ENCODE measurements around the gene DAZAP2.
"Not testable (repeated sequence)": the region's sequence is repeated elsewhere in the genome, so short reads cannot be mapped to it uniquely, and the experiment has no call there.

The DAZAP2 gene

DNA sequence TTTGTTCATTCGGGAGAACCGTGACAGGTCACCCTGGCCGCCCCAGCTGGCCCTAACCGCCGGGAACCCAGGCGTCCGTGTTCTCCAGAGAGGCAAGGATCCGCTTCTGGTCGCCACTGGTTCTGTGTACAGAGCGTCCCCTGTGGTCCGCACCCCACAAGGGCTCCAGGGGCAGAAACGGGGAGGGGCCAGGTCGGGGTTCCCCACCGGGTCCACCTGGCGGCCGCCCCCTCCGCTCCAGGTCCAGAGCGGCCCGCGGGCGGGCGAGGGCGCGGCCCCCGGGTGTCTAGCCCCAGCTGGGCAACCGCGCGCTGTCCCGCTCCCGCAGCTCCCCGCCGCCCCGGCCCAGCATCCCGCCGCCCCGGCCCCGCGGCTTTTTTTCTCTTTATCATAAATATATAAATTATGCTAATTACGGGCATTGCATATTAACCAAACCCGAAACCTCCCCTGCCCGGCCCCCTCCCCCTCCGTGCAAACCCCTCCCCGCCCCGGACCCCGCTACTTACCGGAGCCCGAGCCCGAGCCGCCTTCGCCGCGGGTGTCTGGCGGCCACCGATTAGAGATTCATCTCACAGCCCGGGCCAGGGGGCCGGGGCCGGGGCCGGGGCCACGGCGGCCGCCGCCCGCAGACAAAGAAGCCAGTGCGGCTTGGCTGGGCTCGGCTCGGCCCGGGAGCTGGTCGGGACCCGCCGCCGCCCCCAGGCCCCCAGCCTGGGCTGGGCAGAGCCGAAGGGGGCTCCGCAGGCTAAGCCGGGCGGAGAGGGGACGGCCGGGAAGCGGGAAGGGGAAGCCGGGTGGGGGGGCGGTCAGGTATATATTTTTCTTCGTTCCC lies 21.3 kb upstream of the DAZAP2 start:
- DNase-seq (ENCODE audit: low spot score): peak; percentile 66

DNA sequence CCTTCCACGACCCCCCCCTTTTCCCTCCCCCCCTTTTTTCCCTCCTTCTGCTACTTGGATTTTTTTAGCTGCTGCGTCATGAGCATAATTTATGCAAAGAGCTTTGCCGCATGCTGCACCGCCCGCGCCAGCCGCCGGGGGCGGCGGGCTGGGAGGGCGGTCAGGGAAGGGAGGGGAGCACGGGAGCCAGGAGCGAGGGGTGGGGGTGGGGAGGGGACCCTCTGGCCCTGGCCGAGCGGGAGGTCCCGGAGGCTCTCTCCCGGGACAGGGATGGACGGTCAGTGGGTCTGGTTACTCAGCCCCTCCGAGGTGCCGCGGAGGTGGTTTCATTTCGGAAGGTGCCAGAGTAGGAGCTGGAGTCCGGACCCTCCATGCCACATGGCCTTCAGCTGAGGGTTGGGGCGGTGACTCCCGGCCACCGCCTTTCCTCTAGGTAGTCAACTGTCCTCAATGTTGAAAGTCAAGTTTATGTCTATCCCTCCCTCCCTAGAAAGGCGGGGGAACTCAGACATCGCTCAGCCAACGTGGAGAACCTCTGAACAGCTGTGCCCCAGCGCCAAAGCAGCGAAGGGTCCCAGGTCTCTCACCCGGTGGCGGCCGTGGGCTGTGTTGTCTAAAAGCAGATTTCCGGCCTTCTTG lies 20.5 kb upstream of the DAZAP2 start, which contains the start of gene POU6F1:
POU6F1 (minus strand) TSS at position 95 of the 639 bp plus-strand sequence. CDS start 11,226 bp downstream, outside the sequence.
- DNase-seq (ENCODE audit: low spot score): peak; percentile 85

DNA sequence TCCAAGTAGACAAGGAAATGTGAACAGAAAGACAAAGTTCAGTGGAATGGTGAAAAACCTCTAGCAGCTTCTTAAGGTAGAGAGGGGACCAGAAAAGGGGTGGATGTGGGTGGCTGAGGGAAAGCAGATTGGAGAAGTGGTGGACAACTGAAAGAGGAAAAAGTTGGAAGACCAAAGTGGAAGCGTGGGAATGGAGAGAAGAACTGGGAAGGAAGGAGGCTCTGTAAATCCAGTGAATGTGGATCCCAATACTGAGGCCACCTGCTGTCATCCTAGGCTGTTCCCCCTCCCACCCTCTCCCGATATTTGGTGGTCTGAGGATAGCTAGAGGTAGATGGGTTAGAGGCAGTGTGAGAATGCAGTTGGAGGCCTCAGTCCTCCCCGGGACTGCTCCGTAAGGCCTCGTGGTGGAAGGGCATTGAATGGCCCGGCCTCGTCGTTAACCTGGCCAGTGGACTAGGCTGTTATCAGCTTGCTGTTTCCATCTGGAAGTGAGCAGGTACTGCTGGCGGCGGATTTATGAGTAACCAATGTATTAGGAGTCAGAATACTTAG lies 19.9 kb upstream of the DAZAP2 start:
- DNase-seq (ENCODE audit: low spot score): no peak

DNA sequence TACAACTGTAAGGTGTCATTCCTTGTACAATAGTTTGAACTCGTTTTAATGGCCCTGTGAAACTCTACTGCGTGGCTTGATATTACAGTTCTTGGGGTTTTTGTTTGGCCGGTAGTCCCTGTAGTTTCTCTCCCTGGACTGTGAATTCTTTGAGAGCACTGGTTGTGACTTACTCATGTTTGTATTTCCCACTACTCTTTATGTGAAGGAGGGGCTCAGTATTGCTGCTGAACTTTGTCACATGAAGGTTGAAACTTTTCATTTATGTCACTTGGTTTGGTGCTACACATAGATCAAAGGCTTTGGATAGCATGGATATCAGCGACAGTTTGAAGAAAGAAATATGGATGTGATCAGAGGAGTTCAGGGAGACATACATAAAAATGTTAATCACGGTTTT lies 19.3 kb upstream of the DAZAP2 start:
- no peak for DNase-seq (ENCODE audit: low spot score)

DNA sequence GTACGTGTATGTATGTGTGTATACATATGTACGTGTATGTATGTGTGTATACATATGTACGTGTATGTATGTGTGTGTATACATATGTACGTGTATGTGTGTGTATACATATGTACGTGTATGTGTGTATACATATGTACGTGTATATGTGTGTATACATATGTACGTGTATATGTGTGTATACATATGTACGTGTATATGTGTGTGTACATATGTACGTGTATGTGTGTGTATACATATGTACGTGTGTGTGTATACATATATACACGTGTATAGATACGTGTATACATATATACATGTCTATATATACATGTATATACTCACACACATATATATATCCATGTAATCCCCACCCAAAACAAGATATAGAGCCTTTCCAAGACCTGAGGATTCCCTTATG lies 18.8 kb upstream of the DAZAP2 start:
- DNase-seq (ENCODE audit: low spot score): not testable (repeated sequence)

DNA sequence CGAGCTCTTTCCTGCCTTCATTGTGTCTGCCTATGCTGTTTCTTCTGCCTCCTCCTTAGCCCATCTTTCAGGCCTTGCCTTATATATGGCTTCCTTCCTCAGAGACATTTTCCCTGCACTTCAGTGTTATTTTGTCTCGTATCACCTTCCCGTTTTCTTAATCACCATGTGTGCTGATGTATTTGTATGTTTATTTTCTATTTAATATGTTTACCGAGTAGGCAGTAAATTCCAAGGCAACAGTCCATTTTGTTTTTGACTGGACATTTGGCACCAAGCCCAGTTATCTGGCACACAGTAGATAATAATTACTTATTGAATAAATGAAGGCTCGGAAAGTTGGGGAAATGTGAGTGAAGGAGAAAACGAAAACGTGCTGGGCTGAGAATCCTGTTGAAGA lies 16.2 kb upstream of the DAZAP2 start:
- DNase-seq (ENCODE audit: low spot score): no peak

DNA sequence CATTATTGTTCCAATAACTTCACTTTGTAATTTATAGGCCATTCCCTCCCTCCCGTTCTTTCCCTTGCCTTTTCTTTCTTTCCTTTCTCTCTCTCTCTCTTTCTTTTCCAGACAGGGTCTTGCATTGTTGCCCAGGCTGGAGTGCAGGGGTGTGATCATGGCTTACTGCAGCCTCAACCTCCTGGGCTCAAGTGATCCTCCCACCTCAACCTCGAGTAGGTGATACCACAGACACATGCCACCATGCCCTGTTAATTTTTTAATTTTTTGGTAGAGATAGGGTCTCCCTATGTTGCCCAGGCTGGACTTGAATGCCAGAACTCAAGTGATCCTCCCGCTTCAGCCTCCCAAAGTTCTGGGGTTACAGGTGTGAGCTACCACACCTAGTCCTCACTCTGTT lies 14.0 kb upstream of the DAZAP2 start:
- DNase-seq (ENCODE audit: low spot score): no peak

DNA sequence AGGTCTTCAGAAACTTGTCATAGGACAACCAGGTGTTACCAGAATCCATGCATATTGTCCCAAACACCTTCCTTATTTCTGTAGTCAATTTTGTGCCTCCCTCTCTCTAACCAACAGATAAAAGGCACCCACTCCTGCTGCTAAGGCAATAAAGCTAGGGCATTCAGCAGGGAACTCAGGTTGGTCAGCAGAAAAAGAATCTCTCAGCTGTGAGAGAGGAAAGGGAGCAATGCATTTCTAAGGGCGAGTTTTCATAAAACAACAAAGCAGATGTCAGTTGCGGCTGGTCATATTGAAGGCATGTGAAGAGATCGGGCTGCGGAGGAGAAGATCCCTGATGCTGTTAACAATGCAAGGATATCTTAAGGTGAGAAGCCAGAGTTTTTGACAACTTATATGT lies 13.4 kb upstream of the DAZAP2 start:
- no peak for DNase-seq (ENCODE audit: low spot score)

DNA sequence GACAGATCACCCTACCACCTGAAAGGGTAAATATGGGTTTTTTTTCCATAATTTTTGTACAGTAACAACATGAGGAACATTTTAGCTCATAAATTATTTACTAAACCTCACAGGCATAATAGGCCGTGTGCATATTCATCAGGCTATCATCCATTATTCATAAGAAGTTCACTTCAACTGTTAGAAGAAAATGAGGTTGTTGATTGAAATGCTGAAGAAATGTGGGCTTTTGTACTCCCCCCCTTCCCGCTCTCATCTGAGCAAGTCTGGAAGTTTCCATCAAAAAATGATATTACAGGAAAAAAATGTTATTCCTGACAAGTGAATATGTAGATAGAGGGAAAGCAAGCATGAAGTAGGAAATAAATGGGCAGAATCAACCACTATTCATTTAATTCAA lies 12.9 kb upstream of the DAZAP2 start:
- no peak for DNase-seq (ENCODE audit: low spot score)

DNA sequence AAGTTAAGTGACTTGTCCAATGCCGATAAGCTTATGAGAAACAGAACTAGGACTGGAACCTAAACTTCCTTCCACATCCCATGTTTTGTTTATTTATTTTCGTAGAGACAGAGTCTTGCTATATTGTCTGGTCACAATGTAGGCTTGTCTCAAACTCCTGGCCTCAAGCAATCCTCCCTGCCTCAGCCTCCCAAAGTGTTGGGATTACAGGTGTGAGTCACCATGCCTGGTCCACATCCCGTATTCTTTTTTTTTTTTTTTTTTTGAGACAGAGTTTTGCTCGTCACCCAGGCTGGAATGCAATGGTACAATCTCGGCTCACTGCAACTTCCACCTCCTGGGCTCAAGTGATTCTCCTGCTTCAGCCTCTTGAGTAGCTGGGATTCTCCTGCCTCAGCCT lies 11.5 kb upstream of the DAZAP2 start:
- DNase-seq (ENCODE audit: low spot score): not testable (repeated sequence)

DNA sequence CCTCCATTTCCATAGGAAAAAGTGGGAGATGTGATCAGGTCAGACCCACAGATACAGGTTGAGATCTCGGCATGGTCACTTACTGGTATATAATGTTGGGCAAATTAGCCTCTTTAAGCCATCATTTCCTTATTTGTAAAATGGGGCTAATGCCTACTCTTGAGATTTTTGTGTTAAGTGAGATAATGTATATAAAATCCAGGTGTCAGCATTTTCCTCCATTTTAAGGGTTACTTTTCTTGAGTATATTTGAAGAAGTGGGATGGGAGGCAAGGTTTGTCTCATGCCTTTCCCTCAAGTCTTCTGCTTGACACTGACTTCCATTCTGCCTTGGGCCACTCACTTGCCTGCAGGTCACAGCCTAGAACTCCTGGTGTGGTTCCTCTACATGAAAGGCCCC lies 10.7 kb upstream of the DAZAP2 start:
- no peak for DNase-seq (ENCODE audit: low spot score)

DNA sequence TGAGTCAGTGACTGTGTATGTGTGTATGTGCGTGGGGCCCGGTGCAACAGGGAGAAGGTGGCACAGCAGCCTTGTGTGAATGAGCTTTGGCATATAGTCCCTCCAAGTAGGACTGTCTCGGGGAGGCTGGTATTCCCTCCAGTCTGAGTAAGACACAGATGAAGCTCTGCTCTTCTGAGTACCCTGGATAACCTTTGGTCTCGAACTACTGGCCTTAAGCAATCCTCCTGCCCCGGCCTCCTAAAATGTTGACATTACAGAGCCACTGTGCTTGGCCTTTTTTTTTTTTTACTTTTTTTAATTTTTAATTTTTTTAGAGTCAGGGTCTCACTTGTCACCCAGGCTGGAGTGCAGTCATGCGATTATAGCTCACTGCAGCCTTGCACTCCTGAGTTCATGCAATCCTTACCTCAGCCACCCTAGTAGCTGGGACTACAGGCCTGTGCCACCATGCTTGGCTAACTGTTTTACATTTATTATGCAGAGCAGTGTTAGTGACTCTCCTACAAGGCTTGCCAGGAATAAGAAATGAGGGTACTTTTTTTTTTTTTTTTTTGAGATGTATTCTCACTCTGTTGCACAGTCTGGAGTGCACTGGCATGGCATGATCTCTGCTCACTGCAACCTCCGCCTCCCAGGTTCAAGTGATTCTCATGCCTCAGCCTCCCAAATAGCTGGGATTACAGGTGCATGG lies 9.4 kb upstream of the DAZAP2 start:
- no peak for DNase-seq (ENCODE audit: low spot score)

DNA sequence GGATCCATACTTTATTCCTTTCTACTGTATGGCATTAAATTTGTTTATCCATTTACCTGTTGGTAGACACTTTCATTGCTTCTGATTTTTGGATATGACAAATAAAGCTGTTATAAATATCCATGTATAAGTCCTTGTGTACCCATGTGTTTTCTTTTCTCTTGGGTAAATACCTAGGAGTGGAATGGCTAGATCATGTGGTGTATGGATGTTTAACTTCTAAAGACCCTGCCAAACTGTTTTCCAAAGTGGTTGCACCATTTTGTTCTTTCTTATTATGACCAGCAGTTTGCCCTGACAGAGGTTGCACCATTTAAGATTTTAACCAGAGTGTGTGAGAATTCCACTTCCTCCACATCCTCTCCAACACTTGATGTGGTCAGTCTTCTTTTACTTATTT lies 6.0 kb upstream of the DAZAP2 start:
- DNase-seq (ENCODE audit: low spot score): no peak

DNA sequence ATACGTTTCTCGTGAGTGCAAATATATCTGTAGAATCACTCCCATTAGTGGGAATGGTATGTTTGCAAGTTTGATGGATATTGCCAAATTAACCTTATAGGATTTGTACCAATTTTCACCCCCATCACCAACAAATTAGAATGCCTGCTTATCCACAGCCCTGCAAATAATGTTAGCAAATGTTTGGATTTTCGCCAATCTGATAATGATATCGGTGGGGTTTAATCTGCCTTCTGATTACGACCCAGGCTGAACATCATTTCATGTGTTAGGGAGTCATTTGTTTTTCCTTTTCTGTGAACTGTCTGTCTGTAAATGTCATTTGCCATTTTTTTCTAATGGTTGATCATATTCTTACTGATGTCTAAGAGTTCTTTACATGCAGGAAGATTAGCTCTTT lies 4.1 kb upstream of the DAZAP2 start:
- no peak for DNase-seq (ENCODE audit: low spot score)

DNA sequence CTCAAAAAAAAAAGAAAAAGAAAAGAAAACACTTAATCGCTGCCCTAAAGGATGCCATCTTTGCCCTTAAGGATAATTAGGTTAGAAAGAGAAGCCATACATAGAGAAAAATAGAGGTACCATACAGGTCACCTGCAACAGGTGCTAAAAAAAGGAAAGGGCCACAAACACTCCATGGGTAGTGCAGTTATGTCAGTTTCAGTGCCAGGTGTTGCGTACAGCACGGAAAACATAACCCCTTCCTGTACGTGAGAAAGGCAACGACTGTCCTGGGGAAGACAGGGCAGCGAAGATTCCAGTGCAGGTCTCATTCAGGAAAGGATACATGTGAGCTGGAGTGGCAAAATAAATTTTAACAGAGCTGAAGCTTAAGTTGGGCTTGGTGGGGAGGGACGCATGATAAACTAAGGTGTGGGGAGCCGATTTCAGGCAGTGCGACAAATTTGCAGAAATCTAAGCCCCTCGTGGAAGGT lies 553 bp upstream of the DAZAP2 start:
- no peak for DNase-seq (ENCODE audit: low spot score)

DNA sequence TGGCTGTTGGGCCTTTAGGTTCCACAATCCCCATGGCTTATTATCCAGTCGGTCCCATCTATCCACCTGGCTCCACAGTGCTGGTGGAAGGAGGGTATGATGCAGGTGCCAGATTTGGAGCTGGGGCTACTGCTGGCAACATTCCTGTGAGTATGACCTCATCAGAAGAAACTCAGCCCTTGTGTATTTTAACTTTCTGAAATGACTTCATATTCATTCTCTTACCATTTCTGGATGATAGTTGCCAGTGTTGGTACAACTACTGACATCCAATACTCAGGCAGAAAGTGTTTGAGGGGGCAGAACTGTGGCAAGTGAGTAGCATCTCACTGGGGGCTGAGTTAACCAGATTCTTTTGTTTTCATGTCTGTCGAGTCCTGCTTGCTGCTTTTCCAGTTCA lies 2.3 kb downstream of the DAZAP2 start:
- no peak for DNase-seq (ENCODE audit: low spot score)

DNA sequence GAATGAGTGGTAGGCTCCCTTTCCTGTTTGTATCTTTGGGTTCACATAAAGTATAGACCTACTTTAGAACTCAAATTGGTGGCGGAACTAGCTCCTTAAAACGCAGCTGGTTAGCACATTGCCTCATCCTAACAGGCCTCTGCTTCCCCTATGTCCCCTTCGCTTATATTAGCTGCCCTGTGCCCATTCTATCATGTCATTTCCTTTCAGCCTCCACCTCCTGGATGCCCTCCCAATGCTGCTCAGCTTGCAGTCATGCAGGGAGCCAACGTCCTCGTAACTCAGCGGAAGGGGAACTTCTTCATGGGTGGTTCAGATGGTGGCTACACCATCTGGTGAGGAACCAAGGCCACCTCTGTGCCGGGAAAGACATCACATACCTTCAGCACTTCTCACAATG lies 3.5 kb downstream of the DAZAP2 start:
- no peak for DNase-seq (ENCODE audit: low spot score)

DNA sequence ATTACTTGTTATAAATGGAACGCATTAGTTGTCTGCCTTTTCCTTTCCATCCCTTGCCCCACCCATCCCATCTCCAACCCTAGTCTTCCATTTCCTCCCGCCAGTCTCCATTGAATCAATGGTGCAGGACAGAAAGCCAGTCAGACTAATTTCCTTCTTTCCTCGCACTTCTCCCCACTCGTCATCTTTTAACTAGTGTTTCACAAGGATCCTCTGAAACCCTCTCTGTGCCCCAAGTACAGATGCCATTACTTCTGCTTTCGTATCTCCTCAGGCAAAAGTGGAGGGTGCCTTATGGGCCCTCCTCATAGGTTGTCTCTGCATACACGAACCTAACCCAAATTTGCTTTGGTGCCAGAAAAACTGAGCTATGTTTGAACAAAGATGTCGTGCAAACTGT lies 4.2 kb downstream of the DAZAP2 start:
- DNase-seq (ENCODE audit: low spot score): peak; percentile 25

DNA sequence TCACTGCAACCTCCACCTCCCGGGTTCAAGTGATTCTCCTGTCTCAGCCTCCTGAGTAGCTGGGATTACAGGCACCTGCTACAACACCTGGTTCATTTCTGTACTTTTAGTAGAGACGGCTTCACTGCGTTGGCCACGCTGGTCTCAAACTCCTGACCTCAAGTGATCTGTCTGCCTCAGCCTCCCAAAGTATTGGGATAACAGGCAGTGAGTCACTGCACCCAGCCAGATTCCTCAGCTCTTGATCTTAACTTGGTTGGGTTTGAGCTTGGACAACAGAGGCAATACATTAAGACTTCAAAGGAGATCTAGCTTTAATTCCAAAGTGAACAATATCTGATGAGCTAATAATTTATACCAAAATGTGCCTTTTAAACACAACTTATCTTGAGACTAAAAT lies 5.6 kb downstream of the DAZAP2 start:
- DNase-seq (ENCODE audit: low spot score): no peak

DNA sequence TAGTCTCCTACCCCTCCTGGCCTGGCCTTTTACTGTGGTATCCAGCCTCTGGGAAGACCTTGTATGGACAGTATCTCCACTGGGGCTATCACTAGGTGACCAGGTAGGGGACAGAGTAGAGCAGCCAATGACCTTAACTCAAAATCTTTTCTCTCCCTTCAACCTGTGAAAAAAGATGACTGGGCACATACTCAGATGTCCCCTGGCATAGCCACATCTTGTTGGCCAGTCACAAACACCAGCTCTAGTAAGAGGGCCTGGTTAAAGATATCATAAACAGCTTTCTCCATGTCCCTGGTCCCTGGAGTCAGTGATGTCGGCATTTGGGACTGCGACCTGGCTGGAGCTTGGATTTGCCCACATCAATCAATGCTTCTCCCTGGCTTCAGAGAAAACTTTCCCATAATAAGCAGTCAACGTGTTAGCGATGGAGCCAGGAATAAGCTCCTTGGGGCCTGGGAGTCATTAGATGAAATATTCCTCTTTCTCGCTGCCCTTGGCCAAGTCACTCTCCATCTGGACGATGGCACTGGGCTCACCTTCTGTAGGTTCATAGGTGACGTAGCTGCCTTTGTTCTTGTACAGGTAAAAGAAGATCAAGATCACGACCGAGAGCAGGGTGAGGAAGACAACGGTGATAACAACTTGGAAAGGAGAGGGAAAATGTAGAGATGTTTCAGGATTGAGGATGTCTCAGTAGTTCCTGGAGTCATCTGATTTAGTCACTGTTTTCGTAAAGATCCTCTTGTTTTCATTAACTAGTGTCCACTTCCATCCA lies 7.0 kb downstream of the DAZAP2 start:
- DNase-seq (ENCODE audit: low spot score): no peak

DNA sequence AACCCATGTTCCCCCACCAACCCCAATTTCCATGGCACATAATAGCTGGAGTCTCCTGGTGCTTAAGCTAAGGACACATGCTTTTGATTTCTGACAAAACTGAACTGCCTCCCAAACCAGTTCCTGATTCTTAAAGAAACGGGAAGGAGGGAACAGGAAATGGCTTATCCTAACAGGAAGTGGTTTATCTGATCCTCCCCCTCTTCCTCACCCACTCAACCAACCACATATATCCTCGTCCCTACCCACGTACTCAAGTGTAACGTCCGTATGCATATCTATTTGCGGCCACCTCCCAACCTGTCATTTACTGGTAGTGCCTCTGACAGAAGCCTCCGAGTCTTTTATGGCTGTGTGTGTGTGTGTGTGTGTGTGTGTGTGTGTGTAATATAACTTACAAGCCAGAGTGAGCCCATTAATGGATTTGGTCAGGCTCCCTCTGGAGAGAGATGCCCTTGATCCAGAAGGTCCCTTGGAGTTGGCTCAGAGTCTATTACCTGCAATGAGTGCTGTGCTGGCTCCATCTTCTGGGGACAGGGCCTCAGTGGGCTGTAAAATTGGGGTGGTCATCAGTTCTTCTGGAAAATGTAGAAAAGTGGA lies 7.7 kb downstream of the DAZAP2 start:
- DNase-seq (ENCODE audit: low spot score): peak; percentile 32
